Cardiac fibroblast (primary cell): Measurements from ENCODE around the gene SMAD6.

Experiments used
- DNase-seq, 2 donors: peaks; one replicate each; pipeline versions ENCODE4 v3.0.0 to v3.0.0-alpha.2; 2010; ENCODE audit warnings: low read depth in 2 of 2
- H3K4me3 ChIP-seq, 2 donors: replicated peaks in 1 of 2; 1 replicate in 1 of 2; 2 replicates in 1 of 2; pipeline ENCODE4 v1.5.1; 2011; ENCODE audit warnings: low read depth in 2 of 2, low read length in 2 of 2, mild to moderate bottlenecking in 2 of 2, moderate library complexity in 1 of 2
- CTCF ChIP-seq: IDR thresholded peaks from one replicate; pipeline ENCODE4 v1.5.1; 2011; ENCODE audit warnings: low read depth, mild to moderate bottlenecking, low read length, inconsistent platforms

The SMAD6 gene

GRCh38 chr15:66711862-66712261, 9.8 kb downstream of the SMAD6 start:
- no peak for DNase-seq
- TF ChIP-seq CTCF: no peak
- H3K4me3 ChIP-seq: no peak overlapping the region

GRCh38 chr15:66713843-66714508, 11.9 kb downstream of the SMAD6 start:
- TF ChIP-seq CTCF: no peak
- no peak for DNase-seq
- no peak overlapping the region for H3K4me3 ChIP-seq

GRCh38 chr15:66714543-66714981, 12.5 kb downstream of the SMAD6 start:
- H3K4me3 ChIP-seq: no peak overlapping the region
- TF ChIP-seq CTCF: no peak
- peak; percentile 35 to 68 for DNase-seq

- no peak overlapping the region for H3K4me3 ChIP-seq
- no peak for TF ChIP-seq CTCF
- no peak for DNase-seq
Measured at GRCh38 chr15:66715181-66715624, 13.2 kb downstream of the SMAD6 start.

GRCh38 chr15:66715720-66716655, 14.0 kb downstream of the SMAD6 start:
- no peak for DNase-seq
- H3K4me3 ChIP-seq: no peak overlapping the region
- TF ChIP-seq CTCF: no peak

- DNase-seq: no peak
- TF ChIP-seq CTCF: no peak
- no peak overlapping the region for H3K4me3 ChIP-seq
Measured at GRCh38 chr15:66716656-66717020, 14.6 kb downstream of the SMAD6 start.
